Ovary (tissue), 3 donors: ENCODE results near the gene NCOA3.

Experiments used
- CTCF ChIP-seq, 3 donors: fragments of 450-650 bp in 2 of 3; fragments of 200-600 bp in 1 of 3; IDR thresholded peaks; one replicate each; pipeline versions ENCODE4 v1.5.1 to v1.8.0; 2016 to 2022; ENCODE audit warnings: antibody characterized with exemption in 3 of 3, mild to moderate bottlenecking in 1 of 3
- EP300 ChIP-seq: sonication (generic); formaldehyde crosslinking; IDR thresholded peaks from one replicate; pipeline ENCODE4 v1.6.1; 2017; ENCODE audit warnings: antibody characterized with exemption
- POLR2A ChIP-seq: fragments of 450-650 bp; IDR thresholded peaks from one replicate; pipeline ENCODE4 v1.6.1; 2017; ENCODE audit warnings: antibody characterized with exemption, mild to moderate bottlenecking, moderate library complexity
- donor health status: DM: no; HTN: no; CAD: no.

GRCh38 chr20:47686545-47686944, 184.9 kb downstream of the NCOA3 start:
- TF ChIP-seq CTCF (IDR thresholded peaks at IDR 0.05) (no peak), POLR2A (no peak), EP300 (no peak)
